PFSK-1 (cell line): ENCODE data around the gene PROSER2.

Source experiments
- FOXP2 ChIP-seq: optimal IDR thresholded peaks from 2 replicates; pipeline ENCODE3; 2011; ENCODE audit warnings: borderline replicate concordance, control low read depth, inconsistent platforms; ENCODE audit not compliant: insufficient read depth; ENCODE audit errors: extremely low read length, extremely low read depth
- POLR2AphosphoS5 ChIP-seq: IDR thresholded peaks from 2 replicates; pipeline ENCODE4 v1.6.1; 2012; ENCODE audit warnings: low read depth, mild to moderate bottlenecking, control low read depth, low read length, moderate library complexity
- REST ChIP-seq, 2 experiments: IDR thresholded peaks; 2 replicates each; pipeline versions ENCODE4 v1.6.1 to v1.8.0; 2011 to 2012; ENCODE audit warnings: low read depth in 2 of 2, low read length in 2 of 2, control low read depth in 1 of 2, inconsistent platforms in 1 of 2, mild to moderate bottlenecking in 1 of 2, moderate library complexity in 1 of 2; ENCODE audit not compliant: insufficient read depth in 1 of 2
- SIN3A ChIP-seq: IDR thresholded peaks from 2 replicates; pipeline ENCODE4 v1.6.1; 2012; ENCODE audit warnings: mild to moderate bottlenecking, low read length, moderate library complexity, borderline replicate concordance; ENCODE audit not compliant: insufficient read depth
- TAF1 ChIP-seq: IDR thresholded peaks from 2 replicates; pipeline ENCODE4 v1.6.1; 2012; ENCODE audit warnings: low read length, control low read depth, borderline replicate concordance; ENCODE audit not compliant: insufficient read depth

The PROSER2 gene

GRCh38 chr10:11810973-11811372 is 12.2 kb upstream of the PROSER2 start:
- TF ChIP-seq REST (IDR thresholded peaks at IDR 0.05; ENCODE audit: insufficient read depth in 1 of 2, low read depth in 2 of 2, low read length in 2 of 2), result no peak
- TF ChIP-seq FOXP2, result no peak
- no peak for TF ChIP-seq POLR2AphosphoS5
- TF ChIP-seq SIN3A, result no peak
- TF ChIP-seq TAF1, result no peak

DNA sequence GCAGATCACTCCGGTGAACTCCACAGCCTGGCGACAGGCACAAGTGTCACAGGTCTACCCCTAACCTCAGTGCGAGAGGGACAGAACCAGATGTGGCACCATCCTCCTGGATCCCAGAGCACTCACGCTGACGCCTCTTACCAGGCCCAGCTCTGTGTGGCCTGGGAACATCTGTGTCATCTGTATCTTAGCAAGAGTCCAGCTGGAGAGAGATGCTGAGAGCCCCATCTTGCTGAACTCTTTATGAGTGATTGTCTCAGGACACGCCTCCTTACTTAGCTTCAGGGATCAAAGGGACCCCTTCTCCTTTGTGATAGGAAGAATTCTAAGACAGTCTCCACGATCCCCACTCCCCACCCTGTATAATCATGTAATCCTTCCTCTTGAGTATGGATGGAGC is 10.0 kb upstream of the PROSER2 start:
- no peak for TF ChIP-seq TAF1

DNA sequence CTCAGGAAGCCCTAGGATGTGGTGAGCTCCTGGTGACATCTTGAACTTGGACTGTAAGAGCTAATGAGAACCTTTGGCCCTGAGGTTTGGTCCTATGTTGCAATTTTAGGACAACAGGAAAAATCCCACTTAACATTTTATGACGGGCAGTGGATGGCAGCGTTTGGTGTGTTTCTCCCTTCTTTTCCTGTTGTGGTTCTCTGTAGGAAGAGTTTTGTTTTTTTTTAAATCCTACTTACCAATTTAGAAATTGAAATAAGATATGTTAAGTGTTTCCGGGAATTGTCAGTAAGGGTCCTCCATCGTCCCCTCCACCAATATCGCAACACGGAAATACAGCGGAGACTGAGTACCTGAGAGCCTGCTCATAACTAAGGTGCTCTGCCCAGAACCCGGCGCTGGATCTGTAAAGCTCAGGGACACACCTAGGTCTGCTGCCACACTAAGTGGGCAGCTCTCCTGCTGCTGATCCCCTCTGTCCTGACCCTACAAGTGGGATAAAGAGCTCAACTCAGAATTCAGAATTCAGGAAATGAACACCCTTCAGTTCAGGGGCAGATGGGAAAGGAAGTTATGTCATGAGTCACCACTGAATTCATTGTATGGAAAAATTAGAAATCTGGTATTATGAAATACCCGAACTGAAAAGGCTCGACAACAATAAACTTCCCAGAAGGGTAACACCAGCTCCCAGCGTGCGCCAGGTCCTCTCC is 9.1 kb upstream of the PROSER2 start:
- TF ChIP-seq POLR2AphosphoS5, result no peak
- TF ChIP-seq TAF1, result no peak
- no peak for TF ChIP-seq SIN3A
- no peak for TF ChIP-seq FOXP2
- TF ChIP-seq REST (IDR thresholded peaks at IDR 0.05; ENCODE audit: insufficient read depth in 1 of 2, low read depth in 2 of 2, low read length in 2 of 2), result no peak

- TF ChIP-seq REST (IDR thresholded peaks at IDR 0.05; ENCODE audit: insufficient read depth in 1 of 2, low read depth in 2 of 2, low read length in 2 of 2), result no peak
- no peak for TF ChIP-seq POLR2AphosphoS5
- TF ChIP-seq TAF1, result no peak
- TF ChIP-seq FOXP2, result no peak
- TF ChIP-seq SIN3A, result no peak
Observed at GRCh38 chr10:11819027-11819426, 4.1 kb upstream of the PROSER2 start.

- TF ChIP-seq TAF1 (no peak), SIN3A (no peak), REST (IDR thresholded peaks at IDR 0.05; ENCODE audit: insufficient read depth in 1 of 2, low read depth in 2 of 2, low read length in 2 of 2) (no peak), POLR2AphosphoS5 (no peak), FOXP2 (no peak)
Observed at GRCh38 chr10:11822026-11822756, 965 bp upstream of the PROSER2 start.
